ENCODE measurements around the gene FMN1. TPM values are rescaled to one million over a fixed set of nuclear protein-coding genes. Genes with fewer than 3 reads are reported as not detected.
A peak's percentile ranks its signal among the peaks of the same experiment; 100 is the strongest.
"Not testable (repeated sequence)": the region's sequence is repeated elsewhere in the genome, so short reads cannot be mapped to it uniquely, and the experiment has no call there.

FMN1 gene
- total RNA-seq, 1 experiment from 2014 or later = 11.5 TPM

DNA sequence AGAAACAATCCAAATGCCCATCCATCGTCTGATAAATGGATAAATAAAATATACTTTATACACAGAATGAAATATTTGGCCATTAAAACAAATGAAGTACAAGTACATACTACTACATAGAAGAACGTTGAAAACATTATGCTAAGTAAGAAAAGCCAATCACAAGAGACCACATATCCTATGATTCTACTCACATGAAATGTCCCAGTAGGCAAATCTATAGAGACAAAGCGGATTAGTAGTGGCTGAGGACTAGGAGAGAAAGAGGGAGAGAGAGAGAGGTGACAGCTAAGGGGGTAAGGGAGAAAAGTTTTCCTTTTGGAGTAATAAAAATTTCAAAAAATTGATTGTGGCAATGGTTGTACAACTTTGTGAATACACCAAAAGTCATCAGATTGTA lies 329.7 kb downstream of the FMN1 start:
- no peak for DNase-seq (ENCODE audit: low spot score)

DNA sequence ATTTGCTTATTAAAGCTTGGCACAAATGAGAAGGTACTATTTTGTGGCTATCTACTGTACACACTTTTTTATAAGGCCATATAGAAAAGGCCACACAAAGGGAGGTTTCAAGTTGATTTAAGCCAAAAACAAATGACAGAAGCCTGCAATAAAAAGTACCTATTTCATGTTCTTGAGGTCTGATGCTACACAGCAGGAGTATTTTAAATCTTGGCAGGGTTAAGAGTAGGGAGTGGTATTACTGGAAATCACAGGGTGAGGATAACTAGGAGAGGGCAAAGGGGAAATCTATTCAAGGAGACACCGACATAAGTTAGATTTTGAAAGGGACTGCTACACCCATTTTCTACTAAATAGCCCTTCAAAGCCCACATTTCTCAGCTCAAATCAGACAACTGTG lies 330.5 kb downstream of the FMN1 start:
- DNase-seq (ENCODE audit: low spot score) = no peak

- no peak for DNase-seq (ENCODE audit: low spot score)
Observed at GRCh38 chr15:32861761-32862160, 332.8 kb downstream of the FMN1 start.

DNA sequence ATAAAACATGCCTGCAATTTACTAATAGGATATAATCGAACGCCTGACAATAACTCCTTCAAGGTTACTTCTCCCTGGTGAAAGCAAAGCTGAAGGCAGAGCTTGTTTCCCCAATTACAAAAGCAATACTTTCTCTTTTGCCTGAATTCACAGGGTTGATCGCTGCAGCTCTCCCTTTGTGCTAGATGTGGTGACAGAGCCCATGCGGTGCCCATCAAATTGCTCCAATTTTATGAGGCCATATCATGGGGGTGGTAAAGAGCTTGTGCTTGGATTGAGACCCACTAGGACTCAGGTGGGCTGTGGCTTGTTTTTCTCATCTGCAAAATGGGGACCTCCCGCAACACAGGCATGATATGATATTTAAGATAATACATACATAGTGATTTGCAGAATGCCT lies 333.3 kb downstream of the FMN1 start:
- no peak for DNase-seq (ENCODE audit: low spot score)

- DNase-seq (ENCODE audit: low spot score) = no peak
Observed at GRCh38 chr15:32859996-32860395, 334.5 kb downstream of the FMN1 start.

- no peak for DNase-seq (ENCODE audit: low spot score)
Observed at GRCh38 chr15:32859251-32859650, 335.3 kb downstream of the FMN1 start.

GRCh38 chr15:32857732-32858131 lies 336.8 kb downstream of the FMN1 start:
- DNase-seq (ENCODE audit: low spot score) = no peak

- no peak for DNase-seq (ENCODE audit: low spot score)
Observed at GRCh38 chr15:32856753-32857152, 337.8 kb downstream of the FMN1 start.

DNA sequence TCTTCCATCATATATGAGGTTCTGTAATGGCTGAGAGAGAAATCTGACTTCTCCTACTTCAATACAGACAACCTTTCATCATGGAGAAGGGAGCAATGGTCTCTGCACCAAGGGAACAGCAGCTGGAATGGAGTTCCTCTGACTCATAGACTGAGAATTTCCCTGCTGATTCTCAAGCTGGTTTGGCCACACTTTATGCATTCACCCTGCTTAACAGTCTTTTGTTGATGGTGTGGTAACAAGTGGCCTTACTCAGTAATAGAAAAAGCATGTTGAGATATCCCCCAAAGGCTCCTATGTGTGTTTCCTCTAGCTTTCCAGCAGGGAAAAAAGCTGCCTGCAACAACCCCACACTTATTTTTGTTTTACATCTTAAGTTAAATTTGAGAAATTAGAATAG lies 338.6 kb downstream of the FMN1 start:
- peak; percentile 57 for DNase-seq (ENCODE audit: low spot score)

DNA sequence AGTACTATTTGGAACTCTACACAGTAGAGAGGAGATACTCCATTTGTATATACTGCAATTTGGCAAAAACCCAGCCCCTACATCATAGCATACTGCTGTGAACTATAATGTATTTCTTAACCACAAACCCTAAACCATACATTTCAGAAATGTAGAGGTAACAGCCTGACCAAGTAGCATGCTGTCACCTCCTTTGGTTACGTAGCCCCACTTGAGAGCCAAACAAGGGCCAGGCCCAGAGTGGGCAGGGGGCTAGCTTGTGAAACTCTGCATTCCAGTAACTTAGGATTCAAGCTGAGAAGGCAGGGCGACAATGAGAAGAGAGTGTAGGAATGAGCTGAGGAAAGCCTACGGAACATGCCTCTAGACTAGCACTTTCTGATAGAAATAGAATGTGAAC lies 340.9 kb downstream of the FMN1 start:
- DNase-seq (ENCODE audit: low spot score) = no peak

DNA sequence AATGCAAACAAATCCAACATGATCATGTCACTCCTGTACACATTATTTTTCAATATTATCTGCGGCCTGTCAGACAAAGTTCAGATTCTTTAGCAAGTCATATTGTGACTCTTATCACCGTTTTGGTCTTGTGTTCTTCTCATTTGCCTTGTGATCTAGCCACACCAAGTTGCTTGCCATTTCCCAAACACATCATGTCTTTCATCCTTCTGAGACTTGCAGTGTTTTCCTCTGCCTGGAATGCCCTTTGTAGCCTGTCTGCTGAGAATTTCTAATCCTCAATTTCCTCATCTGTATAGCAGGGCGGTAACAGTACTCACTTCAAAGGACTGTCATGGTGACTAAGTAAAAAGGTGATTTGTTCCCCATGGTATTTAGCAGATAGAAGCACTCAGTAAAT lies 341.7 kb downstream of the FMN1 start:
- no peak for DNase-seq (ENCODE audit: low spot score)

DNA sequence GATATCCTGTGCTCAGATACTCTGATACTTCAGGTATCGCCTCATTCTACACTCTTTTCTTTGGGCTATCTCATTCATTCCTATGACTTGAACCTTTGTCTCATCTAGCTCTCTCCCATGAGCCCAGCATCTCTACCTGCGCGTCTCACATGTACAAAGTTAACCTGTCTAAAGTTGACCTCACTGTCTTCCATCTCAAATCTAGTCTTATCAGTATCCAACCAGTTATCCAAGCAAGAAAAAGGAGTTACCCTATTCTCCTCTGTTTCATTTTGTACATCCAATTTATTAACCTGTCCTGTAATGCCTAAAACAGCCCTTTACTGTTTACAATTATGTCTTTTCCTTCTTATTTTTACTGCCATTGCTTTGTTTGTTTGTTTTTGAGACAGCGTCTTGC lies 342.5 kb downstream of the FMN1 start:
- DNase-seq (ENCODE audit: low spot score) = no peak

DNA sequence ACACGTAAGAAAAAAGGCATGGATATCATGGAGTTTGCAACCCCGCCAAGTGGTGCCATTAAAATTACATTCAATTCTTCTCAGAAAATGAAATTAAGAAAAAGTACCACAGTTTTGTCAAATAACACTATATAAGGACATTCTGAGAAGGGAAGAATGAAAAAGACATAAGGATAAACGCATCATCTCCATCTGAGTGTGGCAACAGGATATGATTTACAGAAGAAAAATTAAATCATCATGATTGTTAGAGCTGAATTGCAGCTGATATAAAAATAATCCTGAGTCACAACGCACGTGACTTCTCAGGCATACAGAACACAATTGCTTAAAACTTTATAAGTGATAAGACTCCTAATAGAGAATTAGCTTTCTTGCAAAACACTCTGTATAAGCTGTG lies 342.9 kb downstream of the FMN1 start:
- DNase-seq (ENCODE audit: low spot score) = no peak

GRCh38 chr15:32849769-32850668 lies 344.5 kb downstream of the FMN1 start:
- no peak for DNase-seq (ENCODE audit: low spot score)

DNA sequence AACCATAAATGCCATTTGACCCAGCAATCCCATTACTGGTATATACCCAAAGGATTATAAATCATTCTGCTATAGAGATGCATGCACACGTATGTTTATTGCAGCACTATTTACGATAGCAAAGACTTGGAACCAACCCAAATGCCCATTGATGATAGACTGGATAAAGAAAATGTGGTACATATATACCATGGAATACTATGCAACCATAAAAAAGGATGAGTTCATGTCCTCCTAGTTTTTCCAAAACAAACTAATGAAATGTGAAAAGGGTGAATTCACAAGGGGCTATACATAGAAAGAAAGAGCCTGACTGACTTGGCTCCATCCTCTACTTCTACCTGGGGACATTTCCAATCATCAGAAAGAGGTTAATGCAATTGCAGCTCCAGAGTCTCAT lies 347.8 kb downstream of the FMN1 start:
- DNase-seq (ENCODE audit: low spot score) = not testable (repeated sequence)

GRCh38 chr15:32844118-32844711 lies 350.3 kb downstream of the FMN1 start:
- peak; percentile 56 for DNase-seq (ENCODE audit: low spot score)

DNA sequence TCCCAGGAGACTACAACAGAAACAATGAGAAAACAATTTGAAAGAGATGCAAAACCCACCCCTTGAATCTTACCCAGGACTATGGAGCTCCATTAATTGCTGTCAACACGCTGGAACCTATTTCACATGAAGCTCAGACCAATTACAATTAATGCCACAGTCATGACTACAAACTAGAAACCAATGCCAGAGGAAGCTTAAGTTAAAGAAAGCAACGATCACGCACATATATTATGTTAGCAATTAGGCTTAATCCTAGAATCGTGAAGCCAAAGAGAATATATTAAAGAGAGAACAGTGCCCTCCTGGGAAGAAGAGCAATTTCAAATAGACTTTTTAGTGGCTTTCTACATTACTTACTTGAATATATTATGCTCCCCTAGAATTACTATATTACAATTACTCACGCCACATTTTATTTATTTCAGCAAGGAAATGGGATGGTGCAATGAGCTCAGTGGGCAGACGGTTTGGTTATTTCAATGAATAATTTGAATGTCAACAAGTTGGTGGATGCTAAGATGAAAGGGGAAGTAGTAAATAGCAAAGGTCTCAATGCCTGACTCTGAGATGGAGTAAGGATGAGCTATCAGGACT lies 351.2 kb downstream of the FMN1 start:
- no peak for DNase-seq (ENCODE audit: low spot score)

DNA sequence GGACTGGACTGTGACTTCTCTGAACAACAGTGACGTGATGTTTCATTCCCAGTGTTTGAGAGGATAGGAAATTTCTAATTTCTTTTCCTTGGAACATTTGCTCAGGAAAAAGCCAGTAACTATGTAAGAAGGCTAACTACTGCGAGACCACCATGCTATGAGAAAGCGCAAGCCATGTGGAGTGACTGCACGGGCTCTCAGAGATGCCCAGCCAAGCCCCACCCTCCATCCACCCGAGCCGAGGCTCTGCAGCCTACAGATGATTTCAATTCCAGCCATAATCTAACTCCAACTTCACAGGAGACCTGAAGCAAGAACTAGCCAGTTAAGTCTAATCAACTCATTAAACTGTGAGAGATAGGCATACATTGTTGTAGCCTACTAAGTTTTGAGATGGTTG lies 352.4 kb downstream of the FMN1 start:
- no peak for DNase-seq (ENCODE audit: low spot score)

- no peak for DNase-seq (ENCODE audit: low spot score)
Observed at GRCh38 chr15:32840507-32841245, 353.8 kb downstream of the FMN1 start.

DNA sequence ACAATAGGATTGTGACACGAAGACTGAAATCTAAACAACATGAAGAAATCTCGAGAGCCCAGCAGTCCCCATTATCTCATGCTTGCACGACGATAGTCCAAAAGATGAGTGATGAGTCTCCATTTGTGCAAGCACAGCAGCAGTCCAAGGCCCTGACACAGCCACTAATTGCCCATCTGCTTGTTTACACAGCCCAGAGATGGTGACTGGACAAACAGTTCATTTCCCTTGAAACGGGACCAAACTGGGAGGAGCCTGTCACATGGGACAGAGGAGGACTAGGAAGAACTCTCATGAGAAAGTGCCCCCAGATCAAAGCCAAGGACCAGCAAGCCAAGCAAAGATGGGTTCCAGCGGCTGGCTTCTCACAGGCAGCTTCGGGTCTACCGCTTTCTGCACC lies 355.7 kb downstream of the FMN1 start:
- no peak for DNase-seq (ENCODE audit: low spot score)

GRCh38 chr15:32838338-32838737 lies 356.2 kb downstream of the FMN1 start:
- no peak for DNase-seq (ENCODE audit: low spot score)

DNA sequence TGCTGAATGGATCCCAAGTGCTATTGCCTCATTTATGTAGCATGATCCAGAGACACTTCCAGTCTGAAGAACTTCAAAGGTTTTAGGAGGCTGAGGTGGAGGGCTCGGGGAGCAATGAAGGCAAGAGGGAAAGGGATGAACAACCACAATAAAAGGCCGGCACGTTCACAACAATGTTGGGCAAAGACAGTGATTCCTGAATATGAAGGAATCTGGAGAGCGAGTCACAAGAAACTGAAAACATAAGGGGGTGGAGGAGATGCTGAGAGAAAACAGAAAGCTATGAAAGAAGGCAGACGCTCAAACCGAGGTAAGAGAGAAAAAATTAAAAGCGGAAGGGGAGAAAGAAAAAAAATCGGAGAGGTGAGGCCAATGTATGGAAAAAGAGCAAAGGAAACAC lies 356.6 kb downstream of the FMN1 start:
- no peak for DNase-seq (ENCODE audit: low spot score)
